GM19468 (cell line): Measurements from ENCODE around the gene ANKH.

Experiments
- ATAC-seq: cut with Tn5 transposase; IDR thresholded peaks from one replicate; pipeline ENCODE4 v1.9.1; 2021; ENCODE audit warnings: mild to moderate bottlenecking, moderate library complexity, moderate number of reproducible peaks; ENCODE audit not compliant: unreplicated experiment; ENCODE audit errors: extremely low read depth

The ANKH gene

DNA sequence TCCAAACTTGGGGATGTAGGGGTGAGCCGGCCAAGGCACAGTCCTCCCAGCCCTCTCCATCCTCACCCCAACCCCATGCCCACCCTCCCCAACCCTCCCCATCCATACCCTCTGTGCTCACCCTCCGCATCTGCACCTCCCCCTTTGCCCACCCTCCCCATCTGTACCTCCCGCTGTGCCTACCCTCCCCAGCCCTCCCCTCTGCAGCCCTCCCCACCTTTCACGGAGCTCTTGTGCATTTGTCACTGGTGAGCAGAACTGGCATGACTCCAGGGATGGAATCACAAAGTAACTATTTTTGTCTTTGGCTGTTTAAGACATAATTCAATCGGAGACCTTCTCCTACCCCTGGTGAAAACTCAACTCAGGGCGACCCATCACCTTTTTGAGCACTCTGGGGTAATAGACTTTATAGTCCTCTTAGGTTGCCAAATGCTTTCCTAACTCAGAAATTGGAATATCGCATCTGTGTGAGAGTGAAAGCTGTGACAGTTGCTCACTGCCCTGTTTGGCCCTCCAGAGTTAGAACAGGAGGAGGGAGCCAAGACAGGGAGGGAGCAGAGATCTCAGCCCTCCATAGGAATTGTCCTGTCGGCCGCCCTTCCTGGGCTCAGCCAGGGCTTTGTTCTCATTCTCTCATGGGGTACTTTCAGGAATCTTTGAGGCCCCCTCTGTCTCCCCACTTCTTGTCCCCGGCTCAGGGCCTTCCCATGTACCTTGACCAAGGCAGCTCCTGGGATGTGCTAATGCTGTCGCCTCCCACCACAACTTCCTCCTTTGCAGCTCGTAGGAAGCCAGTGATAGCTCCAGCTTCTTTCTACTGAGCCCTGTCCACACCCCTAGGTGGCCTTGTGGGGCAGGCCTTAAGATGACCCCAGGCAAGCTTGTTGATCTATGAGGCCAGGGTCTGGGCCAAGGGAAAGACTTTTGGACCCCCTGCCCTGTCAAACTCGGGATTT, 170.8 kb downstream of the ANKH start:
- no peak for ATAC-seq

DNA sequence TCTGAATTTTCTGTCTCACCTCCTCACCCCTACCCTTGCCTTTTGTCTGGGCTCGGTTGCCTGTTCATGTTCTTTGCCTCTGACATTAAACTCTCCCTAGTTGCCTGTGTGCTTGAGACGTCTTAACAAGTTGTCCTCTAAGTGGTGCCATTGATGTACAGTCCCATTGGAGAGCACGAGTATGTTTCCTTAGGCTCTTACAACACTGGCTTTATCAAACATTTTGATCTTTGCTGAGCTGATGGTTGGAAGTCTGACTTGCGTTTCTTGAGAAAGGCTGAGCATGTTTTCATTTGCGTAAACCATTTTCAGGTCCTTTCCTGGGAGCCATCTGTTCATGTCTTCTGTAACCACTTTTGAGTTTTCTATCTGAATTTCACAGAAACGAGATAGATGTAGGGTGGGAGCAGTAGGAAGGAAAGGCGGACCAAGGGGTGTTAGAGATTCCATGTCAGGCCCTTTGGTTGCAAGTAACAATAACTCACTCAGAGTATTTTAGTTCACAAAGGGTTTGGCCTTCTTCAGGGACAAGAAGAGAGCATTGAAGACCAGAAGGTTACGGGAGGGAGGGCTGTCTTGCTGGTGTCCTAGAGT, 171.7 kb downstream of the ANKH start:
- no peak for ATAC-seq

DNA sequence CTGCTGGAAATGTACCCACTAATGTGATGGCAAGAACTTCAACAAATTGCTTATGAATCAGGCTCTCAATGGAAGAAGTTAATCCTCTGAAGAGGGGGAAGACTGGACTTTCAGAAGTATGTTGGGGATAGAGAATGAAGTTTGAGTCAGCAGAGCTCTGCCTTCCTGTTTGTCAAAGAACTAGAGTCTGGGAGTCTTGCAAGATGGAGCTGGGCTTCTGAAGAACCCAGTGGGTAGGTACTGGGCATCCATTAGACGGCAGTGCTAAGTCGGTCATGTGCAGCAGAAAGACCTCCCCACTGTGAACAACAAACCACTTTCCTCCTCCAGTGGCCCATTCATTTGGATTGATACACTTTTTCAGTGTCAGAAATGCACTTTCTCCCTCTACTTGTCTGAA, 172.4 kb downstream of the ANKH start:
- no peak for ATAC-seq

DNA sequence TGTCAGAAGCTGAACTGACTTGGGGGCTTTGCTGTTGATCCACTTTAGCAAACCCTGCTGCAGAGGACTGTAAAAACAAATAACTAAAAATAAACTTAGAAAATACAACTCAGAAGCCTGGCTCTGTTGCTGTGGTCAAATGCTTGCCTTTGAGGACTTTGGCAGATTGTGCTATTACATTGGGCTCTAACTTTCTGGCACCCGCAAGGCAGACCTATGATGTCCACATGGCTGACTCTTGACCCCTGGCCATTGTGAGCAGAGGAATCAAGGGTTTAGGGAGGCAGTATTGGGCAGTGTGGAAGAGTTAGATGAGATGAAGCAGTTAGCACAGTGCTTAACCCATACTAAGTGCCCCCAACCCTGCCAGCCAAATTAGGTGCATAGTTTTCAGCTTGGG, 173.1 kb downstream of the ANKH start:
- no peak for ATAC-seq

DNA sequence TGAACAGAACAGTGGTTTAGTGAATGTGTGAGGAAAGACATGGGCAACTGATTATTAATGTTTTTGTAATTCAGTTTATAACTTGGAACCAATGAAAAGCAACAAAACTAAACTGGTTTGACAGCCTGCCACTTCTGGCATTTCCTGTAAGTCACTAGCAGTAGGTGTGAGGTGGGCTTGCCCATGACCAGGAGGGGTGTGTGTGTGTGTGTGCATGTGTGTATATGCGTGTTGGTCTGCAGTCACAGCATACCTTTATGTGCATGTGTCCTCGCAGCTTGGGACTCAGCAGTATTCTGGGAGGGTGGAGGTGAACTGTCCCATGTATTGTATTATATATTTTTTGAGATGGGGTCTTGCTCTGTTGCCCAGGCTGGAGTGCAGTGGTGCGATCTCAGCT, 174.7 kb downstream of the ANKH start:
- ATAC-seq: no peak

DNA sequence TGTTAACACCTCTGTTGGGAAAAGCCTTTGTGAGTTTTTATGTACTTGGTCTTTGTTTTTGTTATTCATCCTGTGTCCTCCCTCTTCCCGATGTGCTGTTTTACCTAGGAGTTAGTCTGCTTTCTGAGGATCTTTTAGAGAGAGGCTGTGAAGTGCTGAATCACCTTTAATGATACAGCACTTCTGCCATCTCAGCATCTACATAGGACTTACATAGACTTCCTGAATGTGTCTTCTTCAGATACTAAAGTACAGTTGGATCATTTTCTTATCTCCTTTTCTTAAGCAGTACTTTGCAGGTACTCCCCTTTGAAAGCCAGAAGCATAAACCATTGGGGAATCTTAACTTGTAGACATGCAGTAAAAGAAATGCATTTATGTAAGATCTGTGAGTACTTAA, 175.5 kb downstream of the ANKH start:
- no peak for ATAC-seq

DNA sequence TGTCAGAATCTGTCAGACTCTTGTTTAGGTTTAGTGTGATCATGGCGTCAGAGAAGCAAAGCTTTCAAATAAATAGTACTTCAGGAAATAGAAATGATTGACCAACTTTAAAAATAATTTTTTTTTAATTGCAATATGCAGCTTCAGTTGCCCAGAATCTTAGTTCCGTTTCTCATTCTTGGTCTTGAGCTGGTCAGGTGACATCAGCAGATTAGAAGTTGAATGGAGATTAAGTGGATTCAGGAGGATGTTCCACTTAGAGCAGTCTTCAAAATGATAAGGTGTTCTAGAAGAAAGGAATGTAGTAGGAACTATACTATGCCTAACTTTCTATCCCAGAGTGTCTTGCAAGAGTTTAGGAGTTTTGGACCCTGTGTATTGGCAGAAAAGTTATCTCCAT, 176.4 kb downstream of the ANKH start:
- no peak for ATAC-seq

DNA sequence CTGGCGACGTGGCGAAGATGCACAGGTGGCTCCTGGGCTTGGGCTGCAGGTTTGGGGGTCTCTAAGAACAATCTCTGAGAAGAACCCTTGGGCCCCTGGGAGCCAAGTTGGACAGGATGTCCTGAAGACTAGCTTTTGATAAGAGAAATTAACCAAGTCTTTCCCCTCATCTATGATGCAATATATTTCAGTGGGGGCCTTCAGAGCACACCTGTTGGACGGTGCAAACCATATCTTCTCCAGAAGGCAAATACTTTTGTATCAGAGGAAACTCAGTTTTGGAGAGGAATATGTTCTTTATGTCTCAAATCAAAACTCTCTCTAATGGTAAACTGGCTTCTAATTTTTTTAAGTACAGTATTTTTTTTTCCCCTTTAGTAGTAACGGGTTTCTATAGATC, 178.5 kb downstream of the ANKH start:
- ATAC-seq: no peak

DNA sequence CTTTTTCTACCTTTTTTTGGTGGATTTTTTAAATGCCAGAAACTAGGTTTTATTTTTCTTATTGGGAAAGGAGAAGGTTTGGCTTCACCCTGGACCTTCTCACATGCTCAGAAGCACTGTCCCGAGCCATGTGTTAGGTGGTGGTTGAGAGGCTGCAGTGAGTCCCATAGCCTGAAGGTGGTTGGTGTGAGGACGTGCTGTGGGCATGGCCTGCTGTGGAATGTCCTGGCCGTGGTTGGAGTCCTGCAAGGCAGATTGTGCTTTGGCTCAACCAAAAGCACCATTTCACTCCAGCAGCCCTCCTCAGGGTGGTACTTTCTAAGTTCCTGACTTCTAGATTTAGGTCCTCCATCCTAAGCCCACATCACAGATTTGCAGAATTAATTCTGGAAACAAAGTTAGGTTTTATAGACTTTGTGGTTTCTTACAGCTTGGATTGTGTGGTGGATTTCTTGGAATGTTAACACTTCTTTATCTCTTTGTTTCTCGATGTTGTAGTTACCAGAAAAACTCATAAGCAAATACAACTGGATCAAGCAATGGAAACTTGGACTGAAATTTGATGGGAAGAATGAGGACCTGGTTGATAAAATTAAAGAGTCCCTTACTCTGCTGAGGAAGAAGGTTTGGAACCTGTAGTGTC, 184.4 kb downstream of the ANKH start:
- no peak for ATAC-seq

DNA sequence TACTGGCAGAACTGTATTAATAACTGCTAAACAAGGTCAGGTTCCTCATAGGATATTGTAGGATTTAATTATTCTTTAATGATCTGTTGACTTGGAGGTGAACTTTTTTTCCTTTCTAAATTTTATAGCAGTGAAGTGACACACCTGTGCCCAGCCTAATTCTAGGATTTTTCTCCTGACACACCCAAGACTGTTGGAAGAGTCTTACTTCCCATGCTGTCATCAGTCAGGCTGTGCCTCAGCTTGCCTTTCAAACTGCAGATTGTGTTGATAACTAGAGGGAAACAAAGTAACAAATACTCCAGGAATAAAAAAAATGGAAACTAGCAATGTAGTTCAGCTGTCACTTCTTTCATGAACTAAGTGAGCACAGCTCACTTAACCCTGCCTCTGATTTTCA, 185.1 kb downstream of the ANKH start:
- no peak for ATAC-seq

DNA sequence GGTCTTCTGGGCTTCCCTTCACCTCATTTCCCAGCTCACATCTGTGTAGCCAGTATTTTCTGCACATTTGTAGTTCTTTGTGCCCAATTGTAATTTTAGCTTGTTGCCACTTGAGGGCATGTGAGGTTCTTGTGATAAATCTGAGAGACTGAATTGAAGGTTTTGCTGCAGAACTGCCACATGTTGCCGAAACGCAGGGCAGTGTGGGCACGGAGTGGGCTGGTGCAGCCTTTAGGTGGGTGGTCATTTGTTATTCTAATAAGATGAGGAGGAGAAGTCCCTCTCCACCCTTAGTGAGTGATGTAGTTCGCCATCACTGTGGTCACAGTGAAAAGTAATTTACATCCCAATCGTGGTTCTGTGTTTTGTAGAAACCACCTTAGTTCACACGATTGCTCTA, 185.8 kb downstream of the ANKH start:
- ATAC-seq: peak; percentile 99

DNA sequence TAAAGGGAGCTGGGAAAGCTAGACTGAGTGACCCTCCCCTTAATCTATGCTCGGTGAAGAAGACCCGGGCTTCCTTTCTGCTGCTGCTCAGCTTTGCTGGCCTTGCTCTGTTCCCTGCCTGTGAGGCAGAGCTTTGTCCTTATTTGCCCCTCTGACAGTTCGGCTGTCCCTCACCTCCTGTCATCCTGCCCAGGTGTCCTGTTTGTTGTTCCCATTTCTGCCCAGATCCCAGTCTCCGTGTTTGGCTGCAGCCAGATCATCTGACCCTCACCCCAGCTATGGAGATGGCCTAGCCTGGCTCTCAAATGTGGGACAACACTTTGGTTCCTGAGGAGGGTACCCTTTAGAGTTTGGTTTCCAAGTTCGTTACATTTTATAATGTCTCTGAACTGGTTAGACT, 186.8 kb downstream of the ANKH start:
- ATAC-seq: no peak

DNA sequence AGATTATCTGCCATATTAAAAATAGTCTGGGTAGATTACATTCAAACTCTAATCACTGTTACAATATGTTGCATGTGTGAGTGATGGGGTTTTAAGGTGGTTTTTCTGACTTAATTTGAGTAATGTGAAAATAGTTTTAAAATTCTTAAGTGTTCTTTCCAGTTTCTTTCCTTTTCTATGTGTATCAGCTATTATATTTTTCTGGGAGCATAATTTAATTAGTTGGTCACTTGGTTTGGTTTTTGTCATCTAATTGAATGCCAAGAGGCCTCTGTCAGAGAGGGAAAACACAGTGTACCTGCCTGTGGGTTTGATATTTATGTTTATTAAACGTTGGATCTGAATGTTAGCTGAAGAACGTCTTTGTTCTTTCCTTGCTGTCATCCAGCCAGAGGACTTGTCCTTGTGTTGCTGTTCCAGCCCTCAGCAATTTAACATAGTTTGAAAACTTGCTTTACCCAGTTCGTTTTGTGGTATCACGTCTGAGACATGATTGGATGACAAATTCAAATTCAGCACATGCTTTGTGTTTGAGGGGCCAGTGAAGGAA, 187.6 kb downstream of the ANKH start:
- no peak for ATAC-seq

DNA sequence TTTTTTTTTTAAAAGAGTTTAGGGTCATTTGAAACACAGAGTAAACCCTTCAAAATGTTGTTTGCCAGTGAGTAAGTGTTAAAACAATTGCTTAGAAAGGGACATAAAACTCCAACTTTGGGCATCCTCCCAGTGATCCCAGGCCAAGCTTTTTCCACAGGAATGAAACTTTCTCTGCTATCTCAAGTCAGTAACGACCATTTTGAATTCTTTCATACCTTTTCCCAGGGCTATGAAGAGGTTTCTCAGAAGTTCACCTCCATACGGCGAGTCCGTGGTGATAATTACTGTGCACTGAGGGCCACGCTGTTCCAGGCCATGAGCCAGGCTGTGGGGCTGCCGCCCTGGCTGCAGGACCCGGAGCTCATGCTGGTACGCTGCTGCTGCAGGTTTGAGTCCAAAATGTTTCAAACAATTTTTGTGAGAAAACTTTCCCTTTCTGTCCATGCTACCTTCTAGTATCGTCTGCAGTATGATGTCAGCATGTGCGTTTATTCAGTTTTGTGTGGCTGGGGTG, 190.3 kb downstream of the ANKH start:
- ATAC-seq: no peak

DNA sequence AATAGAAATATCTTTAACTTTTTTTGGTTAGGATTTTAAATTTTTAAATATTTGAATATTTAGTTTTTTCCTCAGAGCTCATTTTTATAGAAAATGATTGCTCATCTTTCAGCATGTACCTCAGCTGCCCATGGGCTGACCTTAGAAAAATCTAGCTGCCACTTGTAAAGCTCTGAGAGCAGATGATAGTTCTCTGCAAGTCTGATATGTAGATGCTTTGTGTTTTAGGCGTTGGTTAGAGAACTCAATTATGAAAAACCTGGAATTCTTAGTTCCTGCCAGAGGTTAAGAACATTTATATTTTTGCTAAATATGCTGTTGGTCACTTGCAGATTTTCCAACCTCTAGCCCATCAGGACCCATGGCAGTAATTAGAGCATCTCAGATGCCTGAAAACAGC, 192.0 kb downstream of the ANKH start:
- no peak for ATAC-seq

DNA sequence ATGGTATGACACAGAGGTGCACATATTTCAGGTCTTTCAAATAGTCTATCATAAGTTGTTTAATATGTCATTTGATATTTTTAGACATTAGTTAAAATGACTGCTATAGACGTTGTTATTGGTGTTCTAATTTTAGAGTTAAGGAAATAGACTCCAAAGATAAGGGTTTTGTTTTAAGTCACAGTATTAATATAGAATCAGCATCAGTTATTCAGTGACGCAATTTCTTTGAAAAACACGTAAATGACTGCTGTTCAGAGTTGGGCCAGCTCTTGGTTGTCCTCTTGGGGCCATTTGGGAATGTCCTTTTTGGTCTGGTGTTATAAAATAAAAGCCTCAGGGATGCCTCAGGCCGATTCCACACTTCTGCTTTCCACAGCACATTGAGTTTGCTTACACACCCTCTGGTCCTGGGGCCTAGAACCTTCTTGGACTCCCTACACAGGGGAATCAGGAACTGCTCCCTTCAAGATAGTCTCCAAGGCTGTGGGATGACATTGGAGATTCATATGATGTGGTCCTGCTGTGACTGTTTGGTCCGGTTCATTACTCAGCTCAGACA, 192.7 kb downstream of the ANKH start:
- no peak for ATAC-seq

DNA sequence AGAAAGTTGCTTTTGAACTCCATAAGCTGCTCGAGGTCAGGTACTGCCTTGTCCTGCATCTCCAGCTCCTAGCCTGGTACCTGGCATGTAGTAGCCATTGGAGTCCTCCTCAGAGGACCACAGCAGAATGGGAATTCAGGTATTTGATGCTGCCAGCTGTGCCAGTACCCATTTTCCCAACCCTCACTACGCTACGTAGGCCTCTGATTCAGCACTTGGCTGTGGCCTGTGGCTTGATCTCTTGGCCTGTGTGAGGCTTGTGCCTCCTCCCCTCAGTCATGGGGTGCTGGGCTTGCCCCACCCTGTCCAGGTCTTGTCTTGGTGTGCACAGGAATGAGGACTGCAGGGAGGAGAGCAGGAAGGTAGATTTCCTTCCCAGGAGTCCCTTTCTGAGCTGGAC, 195.3 kb downstream of the ANKH start:
- ATAC-seq: peak; percentile 23

DNA sequence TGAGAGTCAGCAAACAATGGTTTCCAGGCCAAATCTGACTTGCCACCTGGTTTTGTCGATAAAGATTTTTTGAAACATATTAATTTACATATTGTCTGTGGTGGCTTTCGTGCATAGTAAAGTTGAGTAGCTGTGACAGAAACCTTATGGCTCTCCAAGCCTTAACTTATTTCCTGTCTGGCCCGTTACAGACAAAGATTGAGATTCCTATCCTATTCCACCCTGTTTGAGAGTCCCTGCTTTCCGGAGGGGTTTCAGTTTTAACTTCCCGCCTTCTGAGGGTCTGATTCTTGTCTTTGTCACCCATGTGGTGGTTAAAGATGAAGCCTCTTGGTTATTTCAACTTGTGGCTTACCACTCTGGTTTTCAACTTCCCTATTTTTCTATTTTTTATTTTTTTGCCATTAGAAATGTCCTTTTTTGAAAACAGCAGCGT, 195.7 kb downstream of the ANKH start:
- ATAC-seq: peak; percentile 38

DNA sequence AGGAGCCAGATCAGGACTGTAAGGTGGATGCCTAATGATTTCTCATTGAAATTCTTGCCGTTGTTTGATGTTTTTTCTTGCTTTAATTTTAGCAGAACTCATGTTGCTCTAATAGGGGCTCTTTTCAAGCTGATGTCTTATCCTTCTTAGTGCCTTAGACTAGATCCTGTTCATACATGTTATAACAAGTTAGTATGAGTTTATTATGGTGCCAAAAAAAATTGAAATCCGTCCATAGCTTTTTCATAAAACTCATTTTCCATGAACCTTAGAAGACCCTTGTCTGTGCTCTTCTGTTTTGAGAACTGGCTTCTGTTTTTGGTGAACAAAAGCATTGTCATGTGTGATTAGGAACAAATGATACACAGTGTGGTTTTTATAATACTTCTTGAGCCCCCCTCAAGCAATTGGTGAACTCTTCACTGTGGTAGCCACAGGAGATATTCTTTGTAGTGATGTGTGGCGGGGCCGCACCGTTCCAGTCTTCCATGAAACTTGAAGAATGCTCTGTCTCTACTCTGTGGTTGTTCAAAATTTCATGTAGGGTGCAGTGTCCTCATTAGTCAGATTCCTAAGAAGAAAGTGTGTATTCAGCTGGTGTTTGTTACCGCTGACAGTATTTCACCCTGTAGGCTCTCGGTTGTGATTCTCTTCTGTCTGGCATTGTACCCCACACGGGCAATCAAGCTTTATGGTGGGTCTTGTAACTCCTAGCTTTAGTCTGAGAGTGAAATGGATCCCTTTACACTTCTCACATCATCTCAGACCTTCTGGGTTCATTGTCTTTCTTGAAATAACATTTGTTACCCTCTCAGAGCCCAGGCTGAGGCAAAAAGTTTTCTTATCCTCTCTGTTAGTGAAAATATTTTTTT, 196.4 kb downstream of the ANKH start:
- no peak for ATAC-seq

DNA sequence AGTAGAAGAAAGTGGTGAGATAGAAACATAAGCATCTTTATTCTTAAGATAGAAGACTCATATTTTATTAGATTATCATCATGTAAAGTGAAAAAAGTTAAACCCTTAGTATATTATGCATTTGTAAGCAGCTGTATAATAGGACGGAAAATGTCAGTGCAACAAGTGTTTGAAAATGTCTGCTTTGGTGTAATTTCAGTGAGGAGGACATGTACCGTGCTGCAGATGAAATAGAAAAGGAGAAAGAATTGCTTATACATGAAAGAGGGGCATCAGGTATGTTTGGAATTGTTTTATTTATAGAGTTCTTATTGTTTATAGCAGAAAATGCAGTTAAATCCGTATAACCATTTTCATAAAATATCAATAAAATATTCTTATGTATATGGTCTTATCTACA, 198.1 kb downstream of the ANKH start:
- no peak for ATAC-seq
